Neuronal stem cell (in vitro differentiated cells): Measurements from ENCODE around the gene LIN54.

Source experiments
- DNase-seq: peaks from one replicate; pipeline ENCODE4 v3.0.0-alpha.2; 2013; ENCODE audit warnings: low spot score
- H2AFZ ChIP-seq: one replicate; pipeline ENCODE4 v1.6.1; 2013; ENCODE audit warnings: mild to moderate bottlenecking, low read length, inconsistent platforms
- H2AK5ac ChIP-seq: 2 replicates; pipeline ENCODE4 v1.6.1; 2013; ENCODE audit warnings: low read depth, mild to moderate bottlenecking, inconsistent platforms, low read length, moderate library complexity, mixed read lengths
- H2BK120ac ChIP-seq: 2 replicates; pipeline ENCODE4 v1.6.1; 2013; ENCODE audit warnings: low read depth, mild to moderate bottlenecking, inconsistent platforms, low read length, moderate library complexity, mixed read lengths
- H2BK12ac ChIP-seq: one replicate; pipeline ENCODE4 v1.6.1; 2013; ENCODE audit warnings: low read length, inconsistent platforms
- H2BK15ac ChIP-seq: 2 replicates; pipeline ENCODE4 v1.6.1; 2013; ENCODE audit warnings: mild to moderate bottlenecking, low read length, inconsistent platforms, mixed read lengths
- H2BK5ac ChIP-seq: one replicate; pipeline ENCODE4 v1.6.1; 2013; ENCODE audit warnings: inconsistent platforms, mild to moderate bottlenecking, low read length, moderate library complexity
- H3K14ac ChIP-seq: one replicate; pipeline ENCODE4 v1.6.1; 2013; ENCODE audit warnings: low read length, inconsistent platforms
- H3K18ac ChIP-seq: 2 replicates; pipeline ENCODE4 v1.6.1; 2013; ENCODE audit warnings: low read length, inconsistent platforms
- H3K23ac ChIP-seq: 2 replicates; pipeline ENCODE4 v1.6.1; 2013; ENCODE audit warnings: low read depth, mild to moderate bottlenecking, mixed read lengths, low read length, inconsistent platforms; ENCODE audit not compliant: poor library complexity
- H3K27ac ChIP-seq: replicated peaks from 3 replicates; pipeline ENCODE4 v1.5.1; 2013; ENCODE audit warnings: low read length, inconsistent platforms
- H3K27me3 ChIP-seq, 3 experiments: 2 replicates each; pipeline ENCODE4 v1.6.1; 2013; ENCODE audit warnings: low read length in 3 of 3, mild to moderate bottlenecking in 2 of 3, inconsistent platforms in 1 of 3, low read depth in 1 of 3, mixed read lengths in 1 of 3, moderate library complexity in 1 of 3; ENCODE audit not compliant: control insufficient read depth in 3 of 3, insufficient read depth in 3 of 3
- H3K36me3 ChIP-seq, 2 donors: replicated peaks in 1 of 2; 2 replicates each; pipeline ENCODE4 v1.6.1; 2013; ENCODE audit warnings: low read length in 2 of 2; ENCODE audit not compliant: control insufficient read depth in 2 of 2, insufficient read depth in 2 of 2
- H3K4ac ChIP-seq: 2 replicates; pipeline ENCODE4 v1.6.1; 2013; ENCODE audit warnings: inconsistent platforms, mild to moderate bottlenecking, low read length, moderate library complexity
- H3K4me1 ChIP-seq, 2 donors: 1 replicate in 1 of 2; 2 replicates in 1 of 2; pipeline ENCODE4 v1.6.1; 2013; ENCODE audit warnings: low read length in 2 of 2, low read depth in 1 of 2; ENCODE audit not compliant: control insufficient read depth in 2 of 2, insufficient read depth in 1 of 2
- H3K4me2 ChIP-seq: one replicate; pipeline ENCODE4 v1.6.1; 2013; ENCODE audit warnings: mild to moderate bottlenecking, low read length, inconsistent platforms; ENCODE audit not compliant: insufficient read depth, poor library complexity, severe bottlenecking
- H3K4me3 ChIP-seq, 2 donors: 2 replicates each; pipeline ENCODE4 v1.5.1; 2013; ENCODE audit warnings: low read length in 2 of 2, mild to moderate bottlenecking in 2 of 2, inconsistent platforms in 1 of 2, moderate library complexity in 1 of 2
- H3K79me1 ChIP-seq: one replicate; pipeline ENCODE4 v1.6.1; 2013; ENCODE audit warnings: low read depth, mild to moderate bottlenecking, inconsistent platforms, low read length, moderate library complexity
- H3K9ac ChIP-seq: one replicate; pipeline ENCODE4 v1.6.1; 2013; ENCODE audit warnings: mild to moderate bottlenecking, low read depth, low read length, inconsistent platforms; ENCODE audit not compliant: poor library complexity
- H3K9me3 ChIP-seq, 2 donors: replicated peaks in 1 of 2; 2 replicates each; pipeline versions ENCODE3 to v1.6.1; 2013; ENCODE audit warnings: low read length in 2 of 2, mild to moderate bottlenecking in 2 of 2, inconsistent platforms in 1 of 2, low read depth in 1 of 2, mixed read lengths in 1 of 2, moderate library complexity in 1 of 2; ENCODE audit not compliant: control insufficient read depth in 2 of 2, insufficient read depth in 1 of 2
- H4K8ac ChIP-seq: one replicate; pipeline ENCODE4 v1.6.1; 2013; ENCODE audit warnings: low read depth, mild to moderate bottlenecking, inconsistent platforms, low read length, moderate library complexity
- H4K91ac ChIP-seq: one replicate; pipeline ENCODE4 v1.6.1; 2013; ENCODE audit warnings: low read length, low read depth, mild to moderate bottlenecking, inconsistent platforms; ENCODE audit not compliant: poor library complexity
- WGBS, 2 donors: extraction: QIAGEN DNeasy Blood & Tissue Kit; methylation state at CpG; one replicate each; pipeline ENCODE4 v1.1.7; 2013; ENCODE audit warnings: missing lambda C conversion rate in 2 of 2, mixed read lengths in 1 of 2; ENCODE audit not compliant: insufficient read length in 2 of 2, insufficient replicate concordance in 1 of 2; ENCODE audit errors: extremely low coverage in 2 of 2; 5-methylcytosine and 5-hydroxymethylcytosine counted together

Gene LIN54

GRCh38 chr4:82965763-82966162, 44.9 kb downstream of the LIN54 start:
- H3K79me1 ChIP-seq = peaks cover under 1% of the 10 kb centered on the region
- no peak overlapping the region for H3K14ac ChIP-seq
- no CpG with 5 or more reads among the region's 2 CpGs for WGBS, 2 donors
- H3K4ac ChIP-seq = no peak overlapping the region
- no peak overlapping the region for H2BK15ac ChIP-seq
- H2BK120ac ChIP-seq = no peak overlapping the region
- no peak overlapping the region for H3K9ac ChIP-seq
- H3K18ac ChIP-seq = no peak overlapping the region
- H3K36me3 ChIP-seq = peaks cover 6 to 73% of the 10 kb centered on the region in 2 donors
- H3K4me3 ChIP-seq = no peak overlapping the region
- no peaks in the 10 kb centered on the region for H3K27me3 ChIP-seq
- H3K9me3 ChIP-seq = no peaks in the 10 kb centered on the region
- DNase-seq = no peak
- no peak overlapping the region for H4K8ac ChIP-seq
- H2BK5ac ChIP-seq = no peak overlapping the region
- H2AK5ac ChIP-seq = no peak overlapping the region
- H3K4me1 ChIP-seq = no peaks in the 10 kb centered on the region
- no peak overlapping the region for H4K91ac ChIP-seq
- H3K23ac ChIP-seq = no peak overlapping the region
- no peak overlapping the region for H2BK12ac ChIP-seq
- H2AFZ ChIP-seq = no peak overlapping the region
- H3K4me2 ChIP-seq = no peak overlapping the region
- no peak overlapping the region for H3K27ac ChIP-seq

- Histone ChIP-seq H3K9ac (no peak overlapping the region), H4K8ac (no peak overlapping the region), H3K4me2 (no peak overlapping the region), H3K9me3 (no peaks in the 10 kb centered on the region), H3K36me3 (peaks cover 0 to 38% of the 10 kb centered on the region in 2 donors), H2BK5ac (no peak overlapping the region), H3K18ac (no peak overlapping the region), H3K4ac (no peak overlapping the region), H3K27ac (no peak overlapping the region), H2AK5ac (no peak overlapping the region), H4K91ac (no peak overlapping the region), H3K27me3 (no peaks in the 10 kb centered on the region), H3K4me1 (no peaks in the 10 kb centered on the region), H2BK12ac (no peak overlapping the region), H3K79me1 (peaks cover 2% of the 10 kb centered on the region), H3K4me3 (no peak overlapping the region), H2BK120ac (no peak overlapping the region), H3K23ac (no peak overlapping the region), H2AFZ (no peak overlapping the region), H3K14ac (no peak overlapping the region), H2BK15ac (no peak overlapping the region)
- no peak for DNase-seq
- WGBS, 2 donors = no CpG with 5 or more reads among the region's 1 CpG
These were observed 53.6 kb downstream of the LIN54 start for GRCh38 chr4:82957045-82957444.

GRCh38 chr4:82954212-82954611, 56.4 kb downstream of the LIN54 start:
- no peak overlapping the region for H2BK15ac ChIP-seq
- H3K14ac ChIP-seq = no peak overlapping the region
- no peak overlapping the region for H2AK5ac ChIP-seq
- no peak overlapping the region for H4K91ac ChIP-seq
- no CpG with 5 or more reads among the region's 4 CpGs for WGBS, 2 donors
- peaks cover 0 to 17% of the 10 kb centered on the region in 2 donors for H3K36me3 ChIP-seq
- no peaks in the 10 kb centered on the region for H3K4me1 ChIP-seq
- no peak overlapping the region for H4K8ac ChIP-seq
- H3K27me3 ChIP-seq = no peaks in the 10 kb centered on the region
- no peak overlapping the region for H2BK12ac ChIP-seq
- H3K4me3 ChIP-seq = no peak overlapping the region
- no peak overlapping the region for H2AFZ ChIP-seq
- no peak overlapping the region for H3K23ac ChIP-seq
- no peak overlapping the region for H3K4me2 ChIP-seq
- H3K4ac ChIP-seq = no peak overlapping the region
- no peaks in the 10 kb centered on the region for H3K9me3 ChIP-seq
- H3K79me1 ChIP-seq = no peaks in the 10 kb centered on the region
- H2BK120ac ChIP-seq = no peak overlapping the region
- no peak overlapping the region for H3K9ac ChIP-seq
- H2BK5ac ChIP-seq = no peak overlapping the region
- no peak for DNase-seq
- H3K18ac ChIP-seq = no peak overlapping the region
- H3K27ac ChIP-seq = no peak overlapping the region

- H4K91ac ChIP-seq = no peak overlapping the region
- WGBS, 2 donors = no CpG with 5 or more reads among the region's 2 CpGs
- H2BK5ac ChIP-seq = no peak overlapping the region
- no peak overlapping the region for H4K8ac ChIP-seq
- no peak overlapping the region for H2AFZ ChIP-seq
- no peak overlapping the region for H2AK5ac ChIP-seq
- no peak overlapping the region for H3K9ac ChIP-seq
- no peak overlapping the region for H2BK12ac ChIP-seq
- H3K18ac ChIP-seq = no peak overlapping the region
- no peak overlapping the region for H3K4ac ChIP-seq
- no peak overlapping the region for H3K14ac ChIP-seq
- no peaks in the 10 kb centered on the region for H3K79me1 ChIP-seq
- no peak overlapping the region for H2BK120ac ChIP-seq
- no peaks in the 10 kb centered on the region for H3K4me1 ChIP-seq
- no peak overlapping the region for H3K4me3 ChIP-seq
- no peaks in the 10 kb centered on the region for H3K9me3 ChIP-seq
- no peak overlapping the region for H2BK15ac ChIP-seq
- DNase-seq = no peak
- no peak overlapping the region for H3K27ac ChIP-seq
- peaks cover 0 to 17% of the 10 kb centered on the region in 2 donors for H3K36me3 ChIP-seq
- no peak overlapping the region for H3K23ac ChIP-seq
- H3K4me2 ChIP-seq = no peak overlapping the region
- H3K27me3 ChIP-seq = no peaks in the 10 kb centered on the region
These were observed 59.4 kb downstream of the LIN54 start for GRCh38 chr4:82951196-82951595.
